Activated naive CD4-positive, alpha-beta T cell treated with anti-CD3 and anti-CD28 coated beads, Interleukin-2, amount 10 ng/mL, durations not matched to agents 7 days and 5 days (primary cell): ENCODE measurements around the gene ITIH4.
A peak's percentile ranks its signal among the peaks of the same experiment; 100 is the strongest.

Experiments
- CTCF ChIA-PET: fragments of 350-600 bp; sonication (Branson Sonifier 250); formaldehyde crosslinking; loops from one replicate; lab custom pipeline; 2021; ENCODE audit warnings: antibody characterized with exemption; lab: Charles Lee
- DNase-seq: peaks from one replicate; pipeline ENCODE4 v3.0.0-alpha.2; 2020
- H3K27ac Mint-ChIP-seq: one replicate; pipeline ENCODE4 v1.8.0; 2021; ENCODE audit warnings: mild to moderate bottlenecking, moderate library complexity, mixed read lengths
- H3K27me3 Mint-ChIP-seq: one replicate; pipeline ENCODE4 v1.8.0; 2021; ENCODE audit warnings: mild to moderate bottlenecking, mixed read lengths
- H3K36me3 Mint-ChIP-seq: one replicate; pipeline ENCODE4 v1.8.0; 2021; ENCODE audit warnings: mixed read lengths
- H3K4me1 Mint-ChIP-seq: one replicate; pipeline ENCODE4 v1.8.0; 2021; ENCODE audit warnings: mixed read lengths
- H3K4me3 Mint-ChIP-seq: one replicate; pipeline ENCODE4 v1.8.0; 2021; ENCODE audit warnings: mild to moderate bottlenecking, moderate library complexity, mixed read lengths
- H3K9me3 Mint-ChIP-seq: one replicate; pipeline ENCODE4 v1.8.0; 2021; ENCODE audit warnings: mixed read lengths

The ITIH4 gene

DNA sequence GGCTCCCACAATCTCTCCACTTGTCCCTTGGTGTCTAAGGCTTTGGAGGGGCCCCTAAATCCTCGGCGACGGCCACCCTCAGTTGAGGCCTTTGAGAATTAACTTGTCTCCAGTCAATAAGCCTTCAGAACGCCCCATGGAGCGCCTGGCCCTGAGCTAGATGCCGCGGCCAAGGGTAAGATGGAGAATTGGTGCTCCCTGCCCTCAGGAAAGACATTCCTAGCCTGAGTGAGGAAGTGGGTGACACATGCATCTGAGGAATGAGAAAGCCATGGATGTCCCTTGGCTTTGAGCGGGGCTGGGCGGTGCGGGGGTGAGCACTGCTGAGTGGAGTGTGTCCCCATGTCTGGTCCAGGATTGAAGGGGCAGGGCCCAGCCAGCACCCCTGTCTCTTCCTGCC is 13.3 kb downstream of the ITIH4 start:
- Mint-ChIP-seq H3K4me3 (no peak overlapping the region), H3K27me3 (no peaks in the 10 kb centered on the region), H3K9me3 (no peaks in the 10 kb centered on the region), H3K4me1 (no peaks in the 10 kb centered on the region), H3K36me3 (no peaks in the 10 kb centered on the region), H3K27ac (no peak overlapping the region)
- CTCF ChIA-PET: interaction anchor here (1.3 to 1.5 kb wide), 2 partner anchors 9 to 19 kb away, joined by 3 to 4 read pairs; no protein-coding TSS in a partner anchor
- no peak for DNase-seq

DNA sequence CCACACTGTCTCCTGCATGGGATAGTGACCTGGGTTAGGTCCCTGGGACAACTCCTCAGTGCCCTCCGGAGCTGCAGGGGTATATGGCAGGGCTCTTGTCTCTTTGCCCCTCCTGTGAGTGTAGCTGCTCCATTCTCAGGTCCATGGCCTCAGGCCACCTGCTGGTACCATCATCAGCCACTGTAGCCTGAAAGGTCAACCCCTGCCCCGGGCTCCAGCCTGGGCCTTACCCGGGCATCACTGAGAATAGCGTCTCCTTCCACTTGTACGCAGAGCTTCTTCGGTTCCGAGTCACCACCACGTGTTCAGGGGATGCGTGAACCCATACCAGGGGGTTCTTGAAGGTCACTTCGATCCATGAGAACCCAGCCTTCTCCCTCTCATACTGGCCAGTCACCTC is 13.8 kb downstream of the ITIH4 start:
- CTCF ChIA-PET: interaction anchor here (1.3 to 1.5 kb wide), 2 partner anchors 10 to 18 kb away, joined by 3 to 4 read pairs; no protein-coding TSS in a partner anchor
- Mint-ChIP-seq H3K4me3 (no peak overlapping the region), H3K4me1 (no peaks in the 10 kb centered on the region), H3K27me3 (no peaks in the 10 kb centered on the region), H3K36me3 (no peaks in the 10 kb centered on the region), H3K27ac (no peak overlapping the region), H3K9me3 (no peaks in the 10 kb centered on the region)
- no peak for DNase-seq

DNA sequence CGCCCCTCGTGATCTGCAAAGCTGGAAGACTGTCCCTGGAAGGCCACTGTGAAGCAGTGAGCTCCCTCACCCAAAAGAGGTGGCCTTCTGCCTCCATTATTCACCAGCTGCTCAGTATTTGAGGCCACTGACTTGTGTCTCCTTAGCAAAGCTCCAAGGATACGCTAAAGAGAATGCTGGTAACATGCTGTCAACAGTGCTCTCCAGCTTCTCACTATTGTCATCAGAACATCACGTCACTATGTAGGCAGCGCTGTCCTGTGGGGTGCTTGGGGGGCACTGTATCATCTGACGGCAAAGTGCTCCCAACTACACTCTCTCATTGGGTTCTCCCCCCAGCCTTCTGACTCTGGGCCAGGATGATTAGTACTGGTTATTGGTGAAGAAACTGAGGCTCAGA is 14.3 kb downstream of the ITIH4 start:
- Mint-ChIP-seq H3K4me3 (no peak overlapping the region), H3K27ac (no peak overlapping the region), H3K27me3 (no peaks in the 10 kb centered on the region), H3K4me1 (no peaks in the 10 kb centered on the region), H3K9me3 (no peaks in the 10 kb centered on the region), H3K36me3 (no peaks in the 10 kb centered on the region)
- DNase-seq: no peak
- CTCF ChIA-PET: interaction anchor here (0.6 to 1.5 kb wide), 2 partner anchors 8 to 18 kb away, joined by 3 to 4 read pairs; no protein-coding TSS in a partner anchor

DNA sequence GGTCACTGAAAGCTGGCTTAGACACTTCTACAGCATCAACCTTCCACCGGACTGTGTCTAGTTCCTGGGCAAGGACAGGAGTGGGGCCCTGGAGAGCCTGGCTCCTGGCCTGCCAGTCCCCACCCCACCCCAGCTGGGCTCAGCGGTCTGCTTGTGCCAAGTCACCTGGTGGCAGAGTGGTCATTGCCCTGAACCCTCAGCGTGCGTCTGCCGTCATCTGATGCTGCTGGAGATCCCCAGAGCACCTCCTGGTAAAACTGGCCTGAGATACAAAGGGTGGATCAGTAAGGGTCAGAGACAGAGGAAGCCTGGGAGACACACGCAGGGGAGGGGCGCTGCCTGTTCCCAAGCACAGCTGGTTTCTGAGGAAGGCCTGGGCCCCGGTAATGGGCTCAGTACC is 16.7 kb downstream of the ITIH4 start:
- H3K9me3 Mint-ChIP-seq: no peaks in the 10 kb centered on the region

DNA sequence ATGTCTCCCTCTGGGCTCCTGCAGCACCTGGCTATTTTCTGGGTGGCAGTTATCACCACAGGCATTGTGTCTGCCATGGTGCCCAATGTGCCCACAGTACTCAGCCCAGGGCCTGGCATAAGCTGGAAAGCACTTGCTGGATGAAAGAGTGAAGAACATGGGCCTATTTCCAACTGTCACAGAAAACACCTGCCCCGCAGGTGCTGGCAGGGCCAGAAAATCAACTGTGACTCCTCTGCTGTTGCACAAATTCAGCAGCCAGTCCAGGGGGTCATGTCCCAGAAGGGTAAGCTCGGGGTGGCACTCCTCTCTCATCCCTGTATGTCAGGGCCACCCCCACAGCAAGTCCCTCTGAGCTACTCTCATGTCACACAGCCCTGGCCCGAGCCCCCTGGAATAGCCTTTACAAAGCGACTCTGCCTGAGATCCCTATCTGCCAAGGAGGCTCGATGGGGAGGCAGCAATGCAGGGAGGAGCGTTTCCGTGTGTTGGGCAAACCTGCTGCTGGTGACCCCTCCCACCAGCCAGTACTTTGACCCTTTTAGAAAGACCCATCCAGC is 18.9 kb downstream of the ITIH4 start:
- no peak overlapping the region for H3K27ac Mint-ChIP-seq
- CTCF ChIA-PET: interaction anchor here (1.0 to 2.0 kb wide), 2 partner anchors 10 to 12 kb away, joined by 3 to 8 read pairs; no protein-coding TSS in a partner anchor
- H3K27me3 Mint-ChIP-seq: peaks cover 22% of the 10 kb centered on the region
- DNase-seq: no peak
- H3K36me3 Mint-ChIP-seq: no peaks in the 10 kb centered on the region
- peaks cover 5% of the 10 kb centered on the region for H3K4me1 Mint-ChIP-seq
- no peaks in the 10 kb centered on the region for H3K9me3 Mint-ChIP-seq
- no peak overlapping the region for H3K4me3 Mint-ChIP-seq

More for the DNA sequence above, 16.7 kb downstream of the ITIH4 start:
- Mint-ChIP-seq H3K36me3 (no peaks in the 10 kb centered on the region), H3K27me3 (peaks cover 6% of the 10 kb centered on the region), H3K4me1 (peaks cover 5% of the 10 kb centered on the region), H3K4me3 (no peak overlapping the region), H3K27ac (no peak overlapping the region)
- CTCF ChIA-PET: interaction anchor here (1.2 kb wide), 1 partner anchor 7 kb away, joined by 3 read pairs; no protein-coding TSS in a partner anchor
- DNase-seq: no peak

DNA sequence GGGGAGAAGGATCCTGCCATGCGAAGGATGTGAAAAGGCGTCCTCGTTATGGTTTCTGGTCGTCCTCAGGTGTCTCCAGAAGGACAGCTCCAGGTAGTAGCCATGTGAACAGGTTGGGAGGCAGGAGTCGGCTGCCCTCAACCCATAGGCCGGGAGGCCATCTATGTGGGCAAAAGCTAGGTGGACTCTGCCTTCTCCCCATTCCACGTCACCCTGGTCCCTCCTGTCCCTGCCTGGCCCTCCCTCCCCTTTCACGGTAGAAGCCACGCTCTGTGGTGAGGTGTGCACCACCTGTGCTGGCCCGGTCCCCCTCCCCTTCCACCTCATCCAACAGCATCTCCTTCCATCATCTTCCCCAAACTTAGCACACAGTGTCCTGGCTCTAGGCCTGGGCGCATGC is 19.5 kb downstream of the ITIH4 start:
- DNase-seq: no peak
- Mint-ChIP-seq H3K27ac (no peak overlapping the region), H3K4me1 (peaks cover 5% of the 10 kb centered on the region), H3K9me3 (no peaks in the 10 kb centered on the region), H3K36me3 (no peaks in the 10 kb centered on the region), H3K4me3 (no peak overlapping the region), H3K27me3 (peaks cover 22% of the 10 kb centered on the region)
- CTCF ChIA-PET: interaction anchor here (1.0 to 2.0 kb wide), 2 partner anchors 10 to 12 kb away, joined by 3 to 8 read pairs; no protein-coding TSS in a partner anchor

DNA sequence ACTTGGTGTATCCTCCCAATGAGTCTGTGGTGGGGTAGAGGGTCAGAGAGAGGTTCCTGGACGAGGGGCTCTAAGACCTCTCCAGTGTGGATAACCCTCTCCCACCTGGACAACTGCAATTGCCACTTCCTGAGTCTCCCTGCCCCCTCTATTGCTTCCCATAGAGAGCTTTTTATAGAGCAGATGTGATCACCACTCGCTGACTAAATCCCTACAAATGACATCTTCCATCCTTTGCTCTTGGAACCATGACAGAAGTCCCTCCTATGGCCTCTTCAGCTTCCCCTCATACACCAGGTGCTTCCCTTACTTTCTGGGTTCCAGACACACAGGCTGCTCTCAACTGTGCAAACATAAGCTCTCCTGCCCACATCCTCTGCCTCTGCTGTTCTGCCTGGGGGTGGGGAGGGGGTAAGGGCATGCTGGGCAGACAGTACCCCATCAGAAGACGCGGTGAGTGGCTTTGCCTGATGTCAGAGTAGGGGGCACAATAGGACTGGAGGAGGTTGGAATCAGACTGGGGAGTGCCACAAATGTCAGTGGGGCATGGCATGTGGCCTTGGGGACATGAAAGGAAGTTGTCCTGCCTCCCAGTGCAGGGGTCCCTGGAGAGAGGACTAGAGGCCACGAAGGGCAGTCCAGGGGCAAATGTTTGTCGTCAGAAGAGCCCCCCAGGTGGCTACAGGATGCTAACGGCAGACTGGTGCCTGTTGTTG is 20.7 kb downstream of the ITIH4 start:
- no peak for DNase-seq
- no peaks in the 10 kb centered on the region for H3K36me3 Mint-ChIP-seq
- no peak overlapping the region for H3K4me3 Mint-ChIP-seq
- no peak overlapping the region for H3K27ac Mint-ChIP-seq
- CTCF ChIA-PET: interaction anchor here (1.6 kb wide), 1 partner anchor 11 kb away, joined by 6 read pairs; no protein-coding TSS in a partner anchor
- H3K27me3 Mint-ChIP-seq: peaks cover 22% of the 10 kb centered on the region
- no peaks in the 10 kb centered on the region for H3K9me3 Mint-ChIP-seq
- H3K4me1 Mint-ChIP-seq: peaks cover 5% of the 10 kb centered on the region

DNA sequence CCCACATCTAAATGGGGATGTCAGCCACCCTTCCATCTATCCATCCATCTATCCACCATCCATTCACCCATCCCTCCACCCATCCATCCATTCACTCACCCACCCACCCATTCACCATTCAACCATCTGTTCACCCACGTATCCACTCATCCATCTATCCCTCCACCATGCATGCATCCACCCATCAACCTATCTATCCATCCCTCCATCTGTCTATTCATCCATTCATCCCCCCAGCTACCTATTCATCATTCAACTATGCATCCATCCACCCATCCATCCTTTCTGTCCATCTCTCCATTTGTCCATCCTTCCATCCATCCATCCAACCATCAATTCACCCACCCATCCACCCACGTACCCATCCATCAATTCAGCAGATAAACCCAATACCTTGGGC is 21.3 kb downstream of the ITIH4 start:
- Mint-ChIP-seq H3K9me3 (no peaks in the 10 kb centered on the region), H3K4me1 (peaks cover 5% of the 10 kb centered on the region), H3K27me3 (peaks cover 22% of the 10 kb centered on the region), H3K4me3 (no peak overlapping the region), H3K36me3 (no peaks in the 10 kb centered on the region), H3K27ac (no peak overlapping the region)
- DNase-seq: no peak
- CTCF ChIA-PET: interaction anchor here (1.1 to 1.6 kb wide), 3 partner anchors 11 to 38 kb away, joined by 3 to 6 read pairs (median 3); partner anchors contain the start of gene NEK4

DNA sequence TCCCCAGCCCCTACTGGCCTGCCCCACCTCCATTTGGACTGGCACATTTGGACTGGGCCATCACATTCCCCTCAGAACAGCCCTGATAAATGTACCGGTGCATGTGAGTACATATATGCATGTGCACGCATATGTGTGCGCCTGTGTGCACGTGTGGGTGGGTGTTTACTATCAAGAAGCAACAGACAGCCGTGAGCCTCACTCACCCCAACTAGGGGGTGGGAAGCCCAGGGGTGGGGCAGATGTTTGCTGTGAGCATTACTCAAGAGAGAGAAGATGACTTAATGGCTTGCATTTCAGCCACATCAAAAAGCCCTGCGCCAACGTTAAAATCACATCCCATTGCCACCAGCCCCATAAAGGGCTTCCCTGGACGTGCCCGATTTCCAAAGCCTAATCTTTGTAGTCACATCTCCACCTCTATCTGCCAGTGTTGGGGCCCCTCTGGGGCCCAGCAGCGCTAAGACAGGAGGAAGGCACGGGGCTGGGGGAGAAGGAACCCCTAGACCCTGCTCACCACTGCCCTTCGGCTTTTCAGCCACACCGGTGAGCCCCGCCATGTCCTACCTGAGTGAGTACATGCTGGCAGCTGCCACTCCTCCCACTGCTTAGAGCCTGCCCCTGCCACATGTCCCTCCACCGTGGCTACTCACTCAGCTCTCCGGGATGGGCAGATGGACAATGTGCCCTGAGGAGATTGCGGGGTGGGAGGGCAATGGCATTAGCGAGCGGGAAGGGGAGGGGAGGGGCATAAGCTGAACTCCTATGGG is 25.0 kb downstream of the ITIH4 start:
- H3K27me3 Mint-ChIP-seq: peaks cover 25% of the 10 kb centered on the region
- no peak for DNase-seq
- H3K4me3 Mint-ChIP-seq: no peak overlapping the region
- no peaks in the 10 kb centered on the region for H3K36me3 Mint-ChIP-seq
- peaks cover 5% of the 10 kb centered on the region for H3K4me1 Mint-ChIP-seq
- CTCF ChIA-PET: interaction anchor here (2.2 kb wide), 1 partner anchor 16 kb away, joined by 7 read pairs; no protein-coding TSS in a partner anchor
- no peaks in the 10 kb centered on the region for H3K9me3 Mint-ChIP-seq
- H3K27ac Mint-ChIP-seq: no peak overlapping the region

DNA sequence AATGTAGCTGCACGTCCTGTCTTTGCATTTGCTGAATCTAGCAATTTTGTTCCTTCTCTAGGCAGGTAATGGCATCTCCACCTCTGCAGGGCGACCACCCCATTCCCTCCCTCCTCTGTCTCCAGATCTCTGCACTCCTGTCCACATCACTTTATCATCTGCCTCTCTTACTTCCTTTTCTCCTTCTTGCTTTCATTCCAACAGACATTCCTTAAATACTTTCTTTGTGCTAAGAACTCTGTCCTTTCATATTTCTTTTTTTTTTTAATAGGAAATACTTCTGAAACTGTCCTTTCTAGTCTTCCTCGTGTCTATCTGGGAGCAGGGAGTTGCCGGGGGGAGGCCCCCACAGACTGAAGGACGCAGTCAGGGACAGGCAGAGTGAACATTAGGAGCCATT is 28.6 kb downstream of the ITIH4 start:
- no peak for DNase-seq
- Mint-ChIP-seq H3K27ac (no peak overlapping the region), H3K4me1 (no peaks in the 10 kb centered on the region), H3K4me3 (no peak overlapping the region), H3K9me3 (no peaks in the 10 kb centered on the region), H3K36me3 (no peaks in the 10 kb centered on the region), H3K27me3 (peaks cover 13% of the 10 kb centered on the region)
- CTCF ChIA-PET: no interaction called here

DNA sequence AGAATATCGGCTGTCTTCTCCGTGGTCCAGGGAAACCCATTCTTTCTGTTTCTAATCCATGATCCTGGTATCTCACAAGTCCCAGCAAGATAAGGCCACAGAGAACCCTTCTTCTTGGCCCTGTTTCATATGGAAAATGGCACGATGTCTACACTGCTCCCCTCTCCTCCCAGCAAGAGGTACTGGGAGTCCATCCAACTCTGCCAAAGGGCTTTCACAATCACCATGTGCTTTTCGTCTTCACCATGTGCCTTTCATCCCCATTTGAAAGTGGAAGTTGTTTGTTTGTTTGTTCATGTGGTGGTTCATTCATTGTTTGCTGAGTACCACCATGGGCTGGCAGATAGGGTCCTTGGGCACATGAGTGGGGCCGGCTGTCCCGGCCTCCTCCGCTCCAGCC is 30.4 kb downstream of the ITIH4 start:
- H3K4me1 Mint-ChIP-seq: no peaks in the 10 kb centered on the region
- no peak overlapping the region for H3K27ac Mint-ChIP-seq
- H3K4me3 Mint-ChIP-seq: no peak overlapping the region
- peaks cover 21% of the 10 kb centered on the region for H3K27me3 Mint-ChIP-seq
- H3K36me3 Mint-ChIP-seq: no peaks in the 10 kb centered on the region
- CTCF ChIA-PET: interaction anchor here (0.7 to 2.1 kb wide), 4 partner anchors 11 to 26 kb away, joined by 3 to 8 read pairs (median 5); no protein-coding TSS in a partner anchor
- DNase-seq: no peak
- no peaks in the 10 kb centered on the region for H3K9me3 Mint-ChIP-seq

DNA sequence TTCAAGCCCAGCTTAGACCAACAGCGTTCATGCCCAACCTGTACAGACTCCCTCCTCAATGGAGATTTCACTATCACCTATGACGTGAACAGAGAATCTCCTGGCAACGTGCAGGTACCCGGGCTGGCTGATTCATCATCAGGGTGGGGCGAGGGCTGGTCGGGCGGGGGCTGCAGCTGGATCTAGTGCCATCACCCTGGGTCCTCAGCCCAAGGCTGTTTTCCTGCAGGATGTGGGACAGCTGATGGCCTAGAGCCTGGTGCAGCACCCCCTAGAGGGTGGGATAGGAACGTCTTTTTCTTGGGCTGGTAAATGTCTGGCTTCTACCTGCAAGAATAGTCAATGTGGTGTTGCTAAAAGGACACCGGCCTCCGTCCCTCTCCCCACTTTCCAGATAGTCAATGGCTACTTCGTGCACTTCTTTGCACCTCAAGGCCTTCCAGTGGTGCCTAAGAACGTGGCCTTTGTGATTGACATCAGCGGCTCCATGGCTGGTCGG is 31.4 kb downstream of the ITIH4 start:
- Mint-ChIP-seq H3K9me3 (no peaks in the 10 kb centered on the region), H3K36me3 (no peaks in the 10 kb centered on the region), H3K4me1 (no peaks in the 10 kb centered on the region), H3K4me3 (no peak overlapping the region), H3K27me3 (peaks cover 27% of the 10 kb centered on the region), H3K27ac (no peak overlapping the region)
- peak; percentile 46 for DNase-seq
- CTCF ChIA-PET: interaction anchor here (0.5 to 2.1 kb wide), 13 partner anchors 8 to 129 kb away, joined by 3 to 8 read pairs (median 4); partner anchors contain the start of gene NEK4

DNA sequence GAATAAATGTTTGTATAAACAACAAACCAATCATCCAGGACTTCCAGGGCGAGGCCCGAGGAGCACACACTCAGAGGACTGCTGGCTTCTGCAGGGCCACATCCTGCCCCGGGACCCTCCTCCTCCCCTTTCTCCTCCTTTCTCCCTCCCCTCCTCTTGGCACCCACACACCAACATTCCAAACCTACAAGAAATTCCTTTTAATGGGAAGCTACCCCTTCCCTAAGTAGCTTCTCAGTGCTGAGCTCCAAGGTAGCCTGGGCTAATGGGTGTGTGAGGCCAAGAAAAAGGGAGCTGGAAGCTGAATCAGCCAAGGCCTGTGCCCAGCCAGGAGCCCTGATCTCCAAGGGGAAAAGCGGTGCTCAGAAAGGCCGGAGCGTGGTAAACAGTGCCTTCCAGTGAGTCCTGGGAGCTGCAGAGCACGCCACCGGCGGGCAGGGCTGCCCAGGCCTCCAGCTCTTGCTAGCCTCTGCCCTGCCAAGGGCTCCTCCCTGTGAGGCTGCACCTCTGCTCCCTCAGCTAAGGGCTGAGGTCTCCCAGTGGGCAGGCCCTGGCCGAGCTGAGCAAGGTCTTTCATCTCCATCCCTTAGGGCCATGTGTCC is 32.0 kb downstream of the ITIH4 start:
- no peaks in the 10 kb centered on the region for H3K36me3 Mint-ChIP-seq

More for the DNA sequence above, 32.0 kb downstream of the ITIH4 start:
- Mint-ChIP-seq H3K27ac (no peak overlapping the region), H3K4me1 (no peaks in the 10 kb centered on the region), H3K9me3 (no peaks in the 10 kb centered on the region), H3K27me3 (peaks cover 32% of the 10 kb centered on the region), H3K4me3 (no peak overlapping the region)
- DNase-seq: no peak
- CTCF ChIA-PET: interaction anchor here (0.5 to 2.1 kb wide), 12 partner anchors 9 to 129 kb away, joined by 3 to 8 read pairs (median 4); partner anchors contain the start of gene NEK4
